ENCODE measurements around the gene ACSL4. TPM values are rescaled to one million over a fixed set of nuclear protein-coding genes. Genes with fewer than 3 reads are reported as not detected.

Gene ACSL4
- polyA plus RNA-seq, 3 donors: 17.9 to 40.9 (median 31.2) TPM

DNA sequence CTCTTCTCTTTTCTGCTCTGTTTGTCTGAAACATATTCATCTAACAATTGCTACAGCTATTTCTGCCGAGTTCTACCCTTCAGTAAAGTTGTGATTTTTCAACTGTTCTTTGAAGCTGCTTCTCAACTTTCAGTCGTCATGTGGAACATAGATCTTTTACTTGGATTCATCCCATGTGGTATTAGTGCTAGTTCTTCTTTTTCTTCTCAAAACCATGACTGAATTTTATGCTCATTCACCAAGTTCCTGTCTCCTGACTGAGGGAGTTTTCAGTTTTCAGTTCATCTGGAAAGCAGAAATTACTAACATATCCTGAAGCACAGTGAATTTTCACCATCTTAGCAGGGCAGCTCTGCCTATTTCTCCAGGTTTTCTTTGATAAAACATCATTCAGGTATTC is 12.1 kb downstream of the ACSL4 start:
- H3K27me3 Mint-ChIP-seq (ENCODE audit: low read depth in 3 of 3): peaks cover 0 to 20% (median 0%) of the 10 kb centered on the region in 3 donors
- intact Hi-C loops (cut with micrococcal nuclease): no loop called here
- Histone ChIP-seq H3K4me1 (ENCODE audit: control insufficient read depth in 1 of 2, insufficient read depth in 2 of 2, low read length in 2 of 2) (peaks cover 26 to 27% of the 10 kb centered on the region in 2 donors), H3K27ac (ENCODE audit: low read depth in 1 of 2, low read length in 2 of 2) (peak overlapping the region; percentile 62 to 78), H3K9ac (ENCODE audit: insufficient read depth, low read length, poor library complexity, severe bottlenecking) (no peak overlapping the region), H3K27me3 (ENCODE audit: control insufficient read depth in 2 of 2, insufficient read depth in 2 of 2, low read length in 2 of 2) (no peaks in the 10 kb centered on the region), H3K4me3 (replicated peaks in 1 of 3; ENCODE audit: low read depth in 2 of 3, low read length in 3 of 3) (no peak overlapping the region), H3K9me3 (replicated peaks in 1 of 2; ENCODE audit: control insufficient read depth in 1 of 2, insufficient read depth in 1 of 2, low read length in 2 of 2) (no peaks in the 10 kb centered on the region), H3K79me2 (ENCODE audit: insufficient read depth, low read length) (peaks cover 86% of the 10 kb centered on the region), H4K20me1 (ENCODE audit: insufficient read depth, low read length) (peaks cover 17% of the 10 kb centered on the region), H3K4me2 (replicated peaks; ENCODE audit: extremely low read depth, low read length, poor library complexity, severe bottlenecking) (no peak overlapping the region), H3K36me3 (replicated peaks in 1 of 2; ENCODE audit: control insufficient read depth in 1 of 2, insufficient read depth in 2 of 2, low read length in 2 of 2) (no peaks in the 10 kb centered on the region), H2AFZ (ENCODE audit: insufficient read depth, low read depth, low read length, poor library complexity, severe bottlenecking) (no peak overlapping the region)
- peak overlapping the region; percentile 9 to 61 for H3K4me3 Mint-ChIP-seq
- DNase-seq: peak; percentile 42 to 70 (median 60)
- peaks cover 34% of the 10 kb centered on the region for H3K4me1 Mint-ChIP-seq
- H3K9me3 Mint-ChIP-seq: no peaks in the 10 kb centered on the region
- peak overlapping the region; percentile 74 to 95 (median 87) for H3K27ac Mint-ChIP-seq
- TF ChIP-seq, protein P1, sequence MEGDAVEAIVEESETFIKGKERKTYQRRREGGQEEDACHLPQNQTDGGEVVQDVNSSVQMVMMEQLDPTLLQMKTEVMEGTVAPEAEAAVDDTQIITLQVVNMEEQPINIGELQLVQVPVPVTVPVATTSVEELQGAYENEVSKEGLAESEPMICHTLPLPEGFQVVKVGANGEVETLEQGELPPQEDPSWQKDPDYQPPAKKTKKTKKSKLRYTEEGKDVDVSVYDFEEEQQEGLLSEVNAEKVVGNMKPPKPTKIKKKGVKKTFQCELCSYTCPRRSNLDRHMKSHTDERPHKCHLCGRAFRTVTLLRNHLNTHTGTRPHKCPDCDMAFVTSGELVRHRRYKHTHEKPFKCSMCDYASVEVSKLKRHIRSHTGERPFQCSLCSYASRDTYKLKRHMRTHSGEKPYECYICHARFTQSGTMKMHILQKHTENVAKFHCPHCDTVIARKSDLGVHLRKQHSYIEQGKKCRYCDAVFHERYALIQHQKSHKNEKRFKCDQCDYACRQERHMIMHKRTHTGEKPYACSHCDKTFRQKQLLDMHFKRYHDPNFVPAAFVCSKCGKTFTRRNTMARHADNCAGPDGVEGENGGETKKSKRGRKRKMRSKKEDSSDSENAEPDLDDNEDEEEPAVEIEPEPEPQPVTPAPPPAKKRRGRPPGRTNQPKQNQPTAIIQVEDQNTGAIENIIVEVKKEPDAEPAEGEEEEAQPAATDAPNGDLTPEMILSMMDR (IDR thresholded peaks at IDR 0.05): no peak
- WGBS (ENCODE audit: insufficient coverage): no CpG with 5 or more reads among the region's 2 CpGs
- H3K36me3 Mint-ChIP-seq: peaks cover 3 to 11% of the 10 kb centered on the region in 2 donors

DNA sequence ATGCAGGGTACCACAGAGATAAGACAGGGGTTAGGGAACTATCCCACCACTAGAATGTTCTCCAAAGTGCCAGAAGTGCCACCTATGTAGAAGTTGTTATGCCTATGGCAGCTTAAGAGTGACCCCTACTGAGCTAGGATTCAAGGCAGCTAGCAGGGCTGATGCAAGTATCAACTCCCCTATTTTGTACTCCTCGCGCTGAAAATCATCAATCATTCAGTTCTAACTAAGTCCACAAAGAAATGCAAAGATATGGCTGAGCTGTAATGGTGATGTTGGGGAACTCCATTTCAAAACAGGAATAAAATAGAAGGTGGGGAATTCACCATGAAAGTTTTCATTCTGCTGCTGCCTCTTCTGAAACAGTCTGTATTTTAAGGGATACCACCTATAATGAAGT is 13.8 kb downstream of the ACSL4 start:
- Histone ChIP-seq H3K9ac (ENCODE audit: insufficient read depth, low read length, poor library complexity, severe bottlenecking) (no peak overlapping the region), H3K4me1 (ENCODE audit: control insufficient read depth in 1 of 2, insufficient read depth in 2 of 2, low read length in 2 of 2) (peaks cover 27 to 29% of the 10 kb centered on the region in 2 donors), H3K4me3 (replicated peaks in 1 of 3; ENCODE audit: low read depth in 2 of 3, low read length in 3 of 3) (no peak overlapping the region), H3K36me3 (replicated peaks in 1 of 2; ENCODE audit: control insufficient read depth in 1 of 2, insufficient read depth in 2 of 2, low read length in 2 of 2) (no peaks in the 10 kb centered on the region), H3K79me2 (ENCODE audit: insufficient read depth, low read length) (peaks cover 85% of the 10 kb centered on the region), H2AFZ (ENCODE audit: insufficient read depth, low read depth, low read length, poor library complexity, severe bottlenecking) (no peak overlapping the region), H3K4me2 (replicated peaks; ENCODE audit: extremely low read depth, low read length, poor library complexity, severe bottlenecking) (no peak overlapping the region), H3K9me3 (replicated peaks in 1 of 2; ENCODE audit: control insufficient read depth in 1 of 2, insufficient read depth in 1 of 2, low read length in 2 of 2) (no peaks in the 10 kb centered on the region), H3K27me3 (ENCODE audit: control insufficient read depth in 2 of 2, insufficient read depth in 2 of 2, low read length in 2 of 2) (peaks cover 0 to 3% of the 10 kb centered on the region in 2 donors), H4K20me1 (ENCODE audit: insufficient read depth, low read length) (peaks cover 17% of the 10 kb centered on the region), H3K27ac (ENCODE audit: low read depth in 1 of 2, low read length in 2 of 2) (no peak overlapping the region)
- peaks cover 0 to 19% (median 0%) of the 10 kb centered on the region in 3 donors for H3K27me3 Mint-ChIP-seq (ENCODE audit: low read depth in 3 of 3)
- DNase-seq: no peak
- peaks cover 3 to 8% of the 10 kb centered on the region in 2 donors for H3K36me3 Mint-ChIP-seq
- intact Hi-C loops (cut with micrococcal nuclease): loop anchor here (10.0 kb wide), 2 partner anchors 136 to 166 kb away; no protein-coding TSS in a partner anchor
- TF ChIP-seq, protein P1 (IDR thresholded peaks at IDR 0.05): no peak
- no CpG with 5 or more reads among the region's 2 CpGs for WGBS (ENCODE audit: insufficient coverage)
- H3K27ac Mint-ChIP-seq: peak overlapping the region in 3 of 7 donors; percentile 27 to 57 (median 40)
- H3K9me3 Mint-ChIP-seq: no peaks in the 10 kb centered on the region
- H3K4me3 Mint-ChIP-seq: no peak overlapping the region
- H3K4me1 Mint-ChIP-seq: peaks cover 36% of the 10 kb centered on the region

Data from CD14-positive monocyte (primary cell).